Measurements from ENCODE around the gene PTPRF.

Gene PTPRF

DNA sequence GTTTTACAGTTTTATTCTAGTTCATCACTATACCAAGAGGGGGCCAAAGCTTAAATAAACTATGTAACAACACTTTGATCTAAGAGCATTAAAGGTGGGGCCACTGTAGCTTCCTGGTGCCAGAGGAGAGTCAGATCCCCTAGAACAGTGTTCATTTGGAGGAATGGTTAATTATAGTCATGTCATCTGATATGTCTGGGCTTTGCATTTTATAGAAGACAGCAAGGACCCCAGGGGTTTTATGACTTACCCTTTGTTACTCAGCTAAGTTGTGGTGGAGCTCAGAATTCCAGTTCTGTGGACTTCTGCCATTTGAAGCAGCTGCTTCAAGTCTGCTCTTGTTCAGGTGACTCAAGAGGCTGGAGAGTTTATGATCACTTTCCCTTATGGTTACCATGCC, 135.9 kb downstream of the PTPRF start:
- DNase-seq (ENCODE audit: low read depth): peak; percentile 98
- no peak overlapping the region for H3K4me3 ChIP-seq (ENCODE audit: low read length)
- TF ChIP-seq, protein P1, sequence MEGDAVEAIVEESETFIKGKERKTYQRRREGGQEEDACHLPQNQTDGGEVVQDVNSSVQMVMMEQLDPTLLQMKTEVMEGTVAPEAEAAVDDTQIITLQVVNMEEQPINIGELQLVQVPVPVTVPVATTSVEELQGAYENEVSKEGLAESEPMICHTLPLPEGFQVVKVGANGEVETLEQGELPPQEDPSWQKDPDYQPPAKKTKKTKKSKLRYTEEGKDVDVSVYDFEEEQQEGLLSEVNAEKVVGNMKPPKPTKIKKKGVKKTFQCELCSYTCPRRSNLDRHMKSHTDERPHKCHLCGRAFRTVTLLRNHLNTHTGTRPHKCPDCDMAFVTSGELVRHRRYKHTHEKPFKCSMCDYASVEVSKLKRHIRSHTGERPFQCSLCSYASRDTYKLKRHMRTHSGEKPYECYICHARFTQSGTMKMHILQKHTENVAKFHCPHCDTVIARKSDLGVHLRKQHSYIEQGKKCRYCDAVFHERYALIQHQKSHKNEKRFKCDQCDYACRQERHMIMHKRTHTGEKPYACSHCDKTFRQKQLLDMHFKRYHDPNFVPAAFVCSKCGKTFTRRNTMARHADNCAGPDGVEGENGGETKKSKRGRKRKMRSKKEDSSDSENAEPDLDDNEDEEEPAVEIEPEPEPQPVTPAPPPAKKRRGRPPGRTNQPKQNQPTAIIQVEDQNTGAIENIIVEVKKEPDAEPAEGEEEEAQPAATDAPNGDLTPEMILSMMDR (IDR thresholded peaks at IDR 0.05; ENCODE audit: insufficient read depth, low read depth, low read length, missing control alignments): peak; percentile 14

DNA sequence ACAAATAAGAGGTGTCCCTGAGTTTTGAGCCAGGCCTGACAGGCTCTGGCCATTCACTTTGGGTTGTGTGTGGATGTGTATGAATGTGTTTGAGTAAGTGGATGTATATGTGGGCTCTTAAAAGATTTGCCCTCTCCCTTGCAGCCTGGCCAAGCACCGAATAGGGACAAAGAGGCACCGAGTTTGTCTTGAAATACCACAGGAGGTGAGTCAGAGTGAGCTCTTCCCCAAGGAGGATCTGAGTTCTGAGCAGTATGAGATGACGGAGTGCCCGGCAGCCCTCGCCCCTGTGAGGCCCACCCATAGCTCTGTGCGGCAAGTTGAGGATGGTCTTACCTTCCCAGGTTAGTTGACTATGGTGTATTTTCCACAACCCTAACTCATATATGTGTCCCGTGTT, 138.3 kb downstream of the PTPRF start:
- peak; percentile 71 for DNase-seq (ENCODE audit: low read depth)
- TF ChIP-seq, protein P1 (IDR thresholded peaks at IDR 0.05; ENCODE audit: insufficient read depth, low read depth, low read length, missing control alignments): no peak
- no peak overlapping the region for H3K4me3 ChIP-seq (ENCODE audit: low read length)

DNA sequence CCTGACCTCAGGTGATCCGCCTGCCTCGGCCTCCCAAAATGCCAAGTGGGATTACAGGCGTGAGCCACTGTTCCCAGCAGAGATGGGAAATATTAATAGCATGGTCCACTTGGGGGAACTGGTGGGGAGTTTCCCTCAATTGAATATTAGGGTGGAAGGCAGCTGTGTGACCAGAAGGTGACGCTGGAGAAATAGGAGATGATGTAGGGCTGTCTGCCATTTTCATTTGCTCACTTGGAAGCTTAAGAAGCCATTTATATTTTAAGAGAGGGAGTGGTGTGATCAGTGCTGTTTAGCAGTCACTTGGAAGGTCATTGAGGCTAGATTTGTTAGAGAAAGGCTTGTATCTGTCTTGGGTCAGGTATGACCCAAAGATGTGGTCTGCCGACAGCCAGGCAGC, 139.2 kb downstream of the PTPRF start:
- no peak overlapping the region for H3K4me3 ChIP-seq (ENCODE audit: low read length)
- DNase-seq (ENCODE audit: low read depth): no peak
- TF ChIP-seq, protein P1 (IDR thresholded peaks at IDR 0.05; ENCODE audit: insufficient read depth, low read depth, low read length, missing control alignments): no peak

DNA sequence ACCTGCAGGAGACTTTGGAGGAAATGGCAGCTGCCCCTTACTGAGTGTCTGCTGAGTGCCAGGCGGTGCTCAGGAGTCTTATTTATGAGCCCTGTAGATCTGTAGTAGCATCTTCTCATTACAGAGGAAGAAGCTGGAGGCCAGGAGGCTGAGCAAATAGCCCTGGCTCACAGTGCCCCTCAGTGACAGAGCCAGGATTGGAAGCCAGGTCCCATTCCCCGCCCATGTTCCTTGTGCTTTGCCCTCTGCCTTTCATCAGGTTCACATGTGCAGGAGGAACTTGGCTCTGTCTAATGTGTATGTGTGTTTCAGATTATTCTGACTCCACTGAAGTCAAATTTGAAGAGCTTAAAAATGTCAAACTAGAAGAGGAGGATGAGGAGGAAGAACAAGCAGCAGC, 140.5 kb downstream of the PTPRF start:
- TF ChIP-seq, protein P1 (IDR thresholded peaks at IDR 0.05; ENCODE audit: insufficient read depth, low read depth, low read length, missing control alignments): no peak
- H3K4me3 ChIP-seq (ENCODE audit: low read length): no peak overlapping the region
- no peak for DNase-seq (ENCODE audit: low read depth)

DNA sequence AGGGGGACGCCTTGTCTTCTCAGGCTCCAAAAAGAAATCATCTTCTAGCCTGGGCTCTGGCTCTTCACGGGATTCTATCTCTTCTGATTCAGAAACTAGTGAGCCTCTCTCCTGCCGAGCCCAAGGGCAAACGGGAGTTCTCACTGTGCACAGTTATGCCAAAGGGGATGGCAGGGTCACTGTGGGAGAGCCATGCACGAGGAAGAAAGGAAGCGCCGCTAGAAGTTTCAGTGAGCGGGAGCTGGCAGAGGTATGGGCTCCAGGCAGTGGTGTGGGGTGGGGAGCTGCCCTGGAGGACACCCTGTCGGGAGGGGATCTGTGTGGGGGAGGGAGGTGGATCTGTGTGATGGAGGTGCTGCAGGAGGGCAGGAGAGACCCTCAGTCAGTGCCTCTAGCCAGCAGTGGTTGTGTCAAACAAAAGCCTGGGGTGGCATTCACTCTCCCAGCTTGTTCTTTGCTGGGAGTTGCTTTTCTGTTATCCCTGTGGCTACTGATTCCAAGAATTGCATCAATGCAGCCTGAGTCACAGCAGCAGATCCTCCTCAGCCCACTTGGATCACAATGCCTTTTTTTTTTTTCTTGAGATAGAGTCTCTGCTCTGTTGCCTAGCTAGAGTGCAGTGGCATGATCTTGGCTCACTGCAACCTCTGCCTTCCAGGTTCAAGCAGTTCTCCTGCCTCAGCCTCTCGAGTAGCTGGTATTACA, 141.1 kb downstream of the PTPRF start:
- DNase-seq (ENCODE audit: low read depth): peak; percentile 76
- H3K4me3 ChIP-seq (ENCODE audit: low read length): no peak overlapping the region
- TF ChIP-seq, protein P1 (IDR thresholded peaks at IDR 0.05; ENCODE audit: insufficient read depth, low read depth, low read length, missing control alignments): no peak

DNA sequence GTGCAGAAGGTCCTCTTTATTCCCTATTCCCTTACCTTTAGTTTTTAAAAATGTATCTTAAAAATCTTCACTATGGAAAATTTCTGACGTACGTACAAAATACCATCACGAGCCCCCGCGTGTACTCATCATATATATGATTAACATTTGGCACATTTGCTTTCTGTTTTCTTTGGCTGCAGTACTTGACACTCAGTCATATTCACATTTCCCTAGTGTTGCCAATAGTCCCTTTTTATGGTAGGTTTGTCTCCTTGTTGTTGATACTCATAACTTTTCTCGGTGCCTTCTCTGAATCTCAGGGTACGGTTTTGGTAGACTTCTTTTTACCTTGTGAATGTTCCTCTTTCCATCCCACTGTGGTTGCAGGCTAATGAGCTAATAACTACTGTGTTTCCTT, 142.6 kb downstream of the PTPRF start:
- H3K4me3 ChIP-seq (ENCODE audit: low read length): no peak overlapping the region
- no peak for DNase-seq (ENCODE audit: low read depth)
- TF ChIP-seq, protein P1 (IDR thresholded peaks at IDR 0.05; ENCODE audit: insufficient read depth, low read depth, low read length, missing control alignments): no peak

Data from epithelial cell of esophagus (primary cell).